MCF 10A (cell line): ENCODE data around the gene TAF3. TPM values are rescaled to one million over a fixed set of nuclear protein-coding genes. Genes with fewer than 3 reads are reported as not detected.

Experiments
- BruUV-seq: library from RNA; stranded (reverse); fragments of 400-500 nt; replicated peaks from 2 replicates; lab custom pipeline; 2021; lab: Mats Ljungman, UMichigan
- CTCF ChIA-PET: fragments of 300-600 bp; sonication (Branson Sonifier 250); formaldehyde crosslinking; extraction: SDS; loops from one replicate; lab custom pipeline; 2021; ENCODE audit warnings: antibody characterized with exemption, inconsistent platforms; lab: Yijun Ruan, JAX
- POLR2A ChIA-PET: fragments of 300-600, 350-650 bp; sonication (Branson Sonifier 250); formaldehyde crosslinking; extraction: SDS; loops from one replicate; lab custom pipeline; 2020; ENCODE audit warnings: antibody characterized with exemption, inconsistent platforms; lab: Yijun Ruan, JAX
- DNase-seq: peaks from one replicate; pipeline ENCODE4 v3.0.0-alpha.2; 2018; ENCODE audit not compliant: unreplicated experiment
- H3K27ac Mint-ChIP-seq: one replicate; pipeline ENCODE4 v1.8.0; 2022; ENCODE audit warnings: mild to moderate bottlenecking, low read depth, mixed read lengths; ENCODE audit not compliant: unreplicated experiment
- H3K27me3 Mint-ChIP-seq: one replicate; pipeline ENCODE4 v1.8.0; 2022; ENCODE audit warnings: mixed read lengths; ENCODE audit not compliant: insufficient read depth, unreplicated experiment
- H3K36me3 Mint-ChIP-seq: one replicate; pipeline ENCODE4 v1.8.0; 2022; ENCODE audit warnings: mild to moderate bottlenecking, moderate library complexity, mixed read lengths; ENCODE audit not compliant: insufficient read depth, unreplicated experiment
- H3K4me1 Mint-ChIP-seq: one replicate; pipeline ENCODE4 v1.8.0; 2022; ENCODE audit warnings: mixed read lengths; ENCODE audit not compliant: insufficient read depth, unreplicated experiment
- H3K4me3 Mint-ChIP-seq: one replicate; pipeline ENCODE4 v1.8.0; 2022; ENCODE audit warnings: mild to moderate bottlenecking, moderate library complexity, mixed read lengths; ENCODE audit not compliant: unreplicated experiment
- H3K9me3 Mint-ChIP-seq: one replicate; pipeline ENCODE4 v1.8.0; 2022; ENCODE audit warnings: mixed read lengths; ENCODE audit not compliant: unreplicated experiment
- CTCF ChIP-seq: fragments of 200-600 bp; IDR thresholded peaks from one replicate; pipeline ENCODE4 v1.8.0; 2022; ENCODE audit warnings: antibody characterized with exemption, mild to moderate bottlenecking; ENCODE audit not compliant: unreplicated experiment
- intact Hi-C: fragments of 100-400 bp; cut with micrococcal nuclease; formaldehyde crosslinking; loops from 2 replicates; pipeline ENCODE4 v1.14.1; 2022
- total RNA-seq: library from RNA; stranded (reverse); gene quantifications from 2 replicates; pipeline ENCODE4 v1.2.3, GENCODE V29; 2022

TAF3 gene
- total RNA-seq, 1 experiment from 2014 or later: 9.9 TPM

DNA sequence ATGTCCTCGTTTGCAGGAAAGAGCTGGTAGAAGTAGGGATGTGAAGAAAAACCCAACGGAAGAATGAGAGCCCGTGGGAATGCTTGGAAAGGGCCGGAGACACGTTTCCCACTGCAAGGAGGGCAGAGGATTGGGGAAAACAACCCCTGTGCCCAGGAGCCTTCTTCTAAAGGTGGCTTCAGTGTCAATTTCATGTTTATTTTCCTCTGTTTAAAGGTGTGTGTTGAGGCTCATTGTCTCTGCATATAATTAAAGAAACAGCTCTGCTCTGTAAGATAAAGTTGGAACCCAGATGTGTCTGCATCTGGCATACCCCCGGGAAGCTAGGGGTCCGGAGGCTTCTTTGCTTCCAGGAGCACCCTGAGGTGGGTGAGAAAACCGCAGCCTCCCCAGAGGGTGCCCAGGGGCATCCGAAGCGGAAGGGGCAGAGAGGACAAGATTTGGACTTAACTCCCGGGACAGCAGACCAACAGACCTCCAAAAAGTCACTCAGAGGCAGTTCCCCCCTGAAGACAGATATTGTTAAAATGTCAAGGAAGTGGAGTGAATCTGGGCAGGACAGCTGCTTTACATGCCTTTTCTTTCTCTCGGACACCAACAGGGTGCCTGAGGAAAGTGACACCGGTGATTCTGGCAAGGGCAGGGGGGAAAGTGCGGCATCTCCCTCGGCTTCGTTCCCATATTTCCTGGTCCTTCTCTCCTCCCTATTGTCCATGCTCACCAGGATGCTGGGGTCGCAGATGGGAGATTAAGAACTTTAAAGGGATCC is 227.6 kb downstream of the TAF3 start:
- no peak for DNase-seq
- ChIA-PET CTCF (interaction anchor here (0.6 kb wide), 2 partner anchors 35 to 290 kb away, joined by 4 read pairs; no protein-coding TSS in a partner anchor), POLR2A (interaction anchor here (0.9 kb wide), 1 partner anchor 1241 kb away, joined by 3 read pairs; no protein-coding TSS in a partner anchor)
- intact Hi-C loops: no loop called here
- no TSS peak for BruUV-seq
- Mint-ChIP-seq H3K9me3 (no peaks in the 10 kb centered on the region), H3K27me3 (peaks cover 34% of the 10 kb centered on the region), H3K4me1 (peaks cover 5% of the 10 kb centered on the region), H3K4me3 (peak overlapping the region; percentile 28), H3K36me3 (no peaks in the 10 kb centered on the region), H3K27ac (no peak overlapping the region)
- no peak for TF ChIP-seq CTCF

DNA sequence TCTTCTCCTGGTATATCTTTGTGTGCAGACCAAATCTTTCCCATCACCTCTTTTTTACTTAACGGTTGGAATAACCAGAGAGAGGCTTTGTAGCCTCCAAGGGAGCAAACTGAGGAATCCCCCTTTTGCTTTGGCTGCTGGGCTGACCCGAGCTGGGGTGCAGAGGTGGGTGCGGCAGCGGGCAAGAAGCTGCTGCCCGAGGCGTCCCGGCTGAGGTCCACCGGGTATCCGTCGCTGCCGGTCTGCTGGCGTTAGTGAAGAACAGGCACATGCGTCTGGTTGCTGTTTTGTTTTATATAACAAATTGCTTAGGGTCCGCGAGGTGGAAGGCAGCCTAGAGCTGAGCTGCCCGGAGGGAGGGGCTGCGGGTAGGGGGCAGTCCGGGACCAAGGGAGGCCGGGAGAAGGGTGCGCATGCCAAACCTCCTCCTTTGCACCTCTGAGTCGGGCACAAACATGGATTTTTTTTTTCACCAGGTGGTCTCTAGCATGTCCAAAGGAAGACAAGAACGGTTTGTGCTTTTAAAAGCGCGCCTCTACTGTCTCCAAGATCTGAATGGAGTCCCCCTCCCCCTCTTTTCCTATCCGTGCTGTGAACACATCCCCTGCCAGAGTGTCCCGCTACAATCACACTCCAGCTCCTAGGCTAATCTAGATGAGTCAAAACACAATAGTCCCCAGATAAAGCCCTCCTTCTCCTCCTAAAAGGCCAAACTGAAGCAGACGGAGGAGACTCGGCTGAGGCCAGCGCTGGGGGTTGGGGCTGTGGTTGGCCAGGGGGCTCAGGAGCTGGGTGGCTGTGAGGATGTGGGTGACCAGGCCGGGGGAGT is 229.4 kb downstream of the TAF3 start:
- CTCF ChIA-PET: no interaction called here
- intact Hi-C loops: no loop called here
- Mint-ChIP-seq H3K27ac (no peak overlapping the region), H3K36me3 (no peaks in the 10 kb centered on the region), H3K4me1 (peaks cover 5% of the 10 kb centered on the region), H3K4me3 (no peak overlapping the region), H3K27me3 (peaks cover 18% of the 10 kb centered on the region), H3K9me3 (no peaks in the 10 kb centered on the region)
- BruUV-seq: no TSS peak
- DNase-seq: no peak
- no peak for TF ChIP-seq CTCF
- POLR2A ChIA-PET: no interaction called here

DNA sequence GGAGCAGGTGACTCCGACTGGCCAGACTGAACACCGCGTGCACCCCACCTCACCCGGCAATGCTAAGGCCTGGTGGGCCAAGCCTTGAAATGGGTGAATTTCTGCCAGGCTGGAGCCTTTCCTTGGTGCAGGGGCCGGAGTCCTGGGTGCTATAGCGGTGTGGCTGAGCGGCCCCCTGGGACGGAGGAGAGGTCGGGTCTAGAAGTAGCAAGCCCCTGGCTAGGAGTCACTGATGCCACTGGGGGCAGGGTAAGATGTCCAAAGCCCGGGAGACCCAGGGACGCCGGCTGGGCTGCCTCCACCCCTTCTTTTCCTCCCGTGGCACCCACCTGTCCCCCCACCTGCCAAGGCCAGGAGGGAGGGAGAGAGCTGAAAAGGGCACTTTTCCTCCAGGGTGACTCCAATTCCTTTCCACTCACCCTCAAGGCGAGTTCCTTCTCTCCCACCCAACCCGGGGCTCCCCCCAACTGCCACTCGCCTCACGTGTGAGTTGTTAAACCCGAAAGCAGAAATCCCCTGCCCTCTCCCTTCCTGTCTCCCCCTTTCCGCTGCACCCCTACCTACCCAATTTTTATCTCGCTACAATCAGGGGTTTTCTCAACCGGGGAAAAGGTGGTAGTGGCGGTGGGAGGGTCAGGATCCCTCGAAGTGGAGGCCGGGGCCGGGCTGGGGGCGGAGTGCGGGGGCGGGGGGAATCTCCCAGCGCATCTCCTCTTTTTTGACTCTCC is 230.1 kb downstream of the TAF3 start:
- Mint-ChIP-seq H3K4me3 (no peak overlapping the region), H3K4me1 (peaks cover 5% of the 10 kb centered on the region), H3K27ac (no peak overlapping the region)

More for the DNA sequence above, 230.1 kb downstream of the TAF3 start:
- no peak for TF ChIP-seq CTCF
- Mint-ChIP-seq H3K9me3 (no peaks in the 10 kb centered on the region), H3K27me3 (peaks cover 11% of the 10 kb centered on the region), H3K36me3 (no peaks in the 10 kb centered on the region)
- no peak for DNase-seq
- BruUV-seq: no TSS peak
- ChIA-PET CTCF (no interaction called here), POLR2A (no interaction called here)
- intact Hi-C loops: no loop called here
